ENCODE results near the gene DDO.

DNA sequence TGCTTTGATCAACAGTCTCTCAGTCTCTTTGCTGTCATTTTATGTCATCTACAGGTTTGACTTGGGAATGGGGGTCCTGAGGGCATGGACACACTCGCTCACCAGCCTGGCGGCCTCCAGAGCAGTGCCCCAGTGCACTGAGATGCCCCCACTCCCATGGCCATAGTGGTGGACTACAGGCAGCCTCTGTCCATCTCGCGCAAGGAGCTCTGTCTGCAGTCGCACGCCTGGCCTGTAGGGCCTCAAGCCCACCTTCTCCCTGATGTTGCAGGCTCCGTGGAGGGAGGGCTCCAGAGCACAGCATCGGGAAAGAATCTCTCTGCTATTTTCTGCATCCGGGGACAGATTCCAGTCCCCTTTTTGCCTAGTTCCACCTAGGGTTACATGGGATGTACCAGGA is 22.6 kb downstream of the DDO start:
- TF ChIP-seq CTCF (IDR thresholded peaks at IDR 0.05; ENCODE audit: extremely low read depth in 1 of 2, insufficient read depth in 1 of 2, low read depth in 1 of 2, low read length in 2 of 2) (no peak), JUN (IDR thresholded peaks at IDR 0.05; ENCODE audit: borderline replicate concordance, insufficient read depth, insufficient read length, low read depth) (no peak), EZH2 (IDR thresholded peaks at IDR 0.05; ENCODE audit: borderline replicate concordance, low read depth, low read length, severe bottlenecking) (no peak), POLR2A (IDR thresholded peaks at IDR 0.05; ENCODE audit: low read depth, low read length) (no peak), MYC (IDR thresholded peaks at IDR 0.05; ENCODE audit: low read depth, low read length) (no peak), POLR2AphosphoS5 (IDR thresholded peaks at IDR 0.05; ENCODE audit: insufficient read depth, low read depth, low read length) (no peak), MAX (IDR thresholded peaks at IDR 0.05; ENCODE audit: insufficient read depth, insufficient read length) (no peak), FOS (IDR thresholded peaks at IDR 0.05; ENCODE audit: borderline replicate concordance, insufficient read depth, low read length) (no peak), GATA2 (IDR thresholded peaks at IDR 0.05; ENCODE audit: insufficient read depth, insufficient read length, low read depth, low read length) (no peak)
